Measurements from ENCODE around the gene FER.
"Not testable (repeated sequence)": the region's sequence is repeated elsewhere in the genome, so short reads cannot be mapped to it uniquely, and the experiment has no call there.

The FER gene

DNA sequence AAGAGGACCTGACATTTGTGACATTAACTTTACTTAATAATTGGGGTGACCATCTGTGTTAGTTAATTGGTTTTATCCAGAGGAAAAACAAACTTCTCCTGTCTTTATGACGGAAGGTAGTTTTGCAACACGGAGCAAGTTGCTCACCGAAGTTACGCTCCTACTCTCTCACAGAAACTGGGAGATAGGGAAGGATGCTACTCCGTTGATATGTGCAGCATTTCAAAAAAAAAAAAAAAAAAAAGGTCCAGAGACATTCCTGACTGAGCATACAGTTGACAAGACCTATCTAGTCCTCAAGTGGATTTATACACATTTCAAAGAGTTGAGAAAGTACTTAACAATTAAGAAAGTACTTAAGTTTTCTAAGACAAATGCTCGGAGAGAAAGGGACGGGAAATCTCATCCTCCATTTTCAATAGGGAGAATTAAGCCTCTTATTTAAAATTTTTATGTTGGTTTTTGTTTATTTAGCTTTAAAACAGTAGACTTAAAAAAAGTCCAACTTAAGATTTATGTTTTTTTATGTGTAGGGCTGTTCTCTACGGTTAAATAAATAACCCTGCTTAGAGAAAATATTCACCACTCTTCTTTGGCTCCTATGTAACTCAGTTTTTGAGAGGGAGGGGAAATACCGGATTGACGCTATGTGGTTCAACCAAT lies 455 bp upstream of the FER start:
- no peak for DNase-seq (ENCODE audit: low spot score)

DNA sequence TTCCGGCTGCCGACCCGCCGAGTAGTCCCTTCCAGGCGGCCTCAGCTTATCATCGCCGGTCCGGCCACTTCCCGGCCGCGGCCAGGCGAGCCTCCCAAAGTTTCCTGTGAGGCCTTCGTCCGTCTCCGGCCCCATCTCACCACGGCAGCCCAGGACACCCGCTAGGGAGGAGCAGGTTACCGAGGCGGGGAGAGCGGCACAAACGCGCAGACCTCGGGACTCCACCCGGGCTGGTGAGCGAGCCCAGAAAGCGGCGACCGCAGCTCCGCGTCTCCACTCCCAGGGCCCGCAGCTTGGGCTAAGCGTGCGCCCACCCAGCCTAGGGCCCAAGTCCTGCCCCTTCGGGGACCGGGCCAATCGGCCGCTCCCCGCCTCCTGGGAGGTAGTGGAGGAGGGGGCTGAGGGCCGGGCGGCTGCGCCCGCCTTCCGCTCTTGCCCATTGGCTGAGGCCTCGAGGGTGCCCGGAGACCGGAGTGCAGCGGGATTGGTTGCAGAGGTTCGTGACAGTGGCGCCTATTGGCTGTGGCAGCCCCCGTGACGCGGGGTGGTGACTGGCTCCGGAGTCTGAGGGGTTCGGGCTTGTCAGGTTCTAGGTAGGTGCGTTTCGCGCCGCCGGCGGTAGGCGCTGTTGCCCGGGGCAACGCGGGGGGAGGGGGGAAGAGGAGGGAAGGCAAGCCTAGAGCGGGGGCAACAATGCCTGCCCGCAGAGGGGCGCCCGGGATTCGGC lies 867 bp downstream of the FER start:
- peak; percentile 100 for DNase-seq (ENCODE audit: low spot score)

DNA sequence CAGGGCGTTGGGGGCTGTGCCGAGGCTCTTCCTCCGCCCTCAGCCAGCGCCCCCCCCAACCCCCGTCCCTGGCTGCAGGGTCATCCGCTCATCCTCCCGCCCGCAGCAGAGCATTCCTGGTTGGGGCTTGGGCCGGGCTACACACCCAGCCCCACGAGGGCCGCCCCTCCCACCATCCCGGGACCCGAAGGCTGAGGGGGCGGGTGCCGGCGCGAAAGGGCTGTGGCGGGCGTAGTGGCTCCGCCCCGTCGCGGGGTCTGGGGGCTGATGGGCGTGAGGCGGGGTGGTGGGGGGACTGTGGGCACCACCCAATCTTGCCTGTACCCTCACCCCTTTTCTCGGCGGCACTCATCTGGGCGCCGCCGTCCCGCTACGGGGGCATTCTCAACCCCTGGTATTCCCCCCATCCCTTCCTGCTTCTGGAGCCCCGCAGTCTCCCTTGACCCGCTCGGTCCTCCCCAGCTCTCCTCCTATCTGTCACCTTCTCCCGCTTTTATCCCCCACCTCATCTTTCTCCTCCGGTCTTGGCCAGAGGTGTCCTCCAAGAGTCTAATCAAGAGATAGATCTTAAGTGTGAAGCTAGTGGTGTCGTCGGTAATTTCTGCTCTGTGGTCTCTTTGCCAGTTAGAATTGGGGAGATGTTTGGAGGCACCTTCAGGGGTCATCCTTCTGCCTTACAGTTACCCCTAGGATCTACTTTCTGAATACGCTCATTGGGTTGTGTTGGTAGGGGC lies 1.6 kb downstream of the FER start:
- no peak for DNase-seq (ENCODE audit: low spot score)

DNA sequence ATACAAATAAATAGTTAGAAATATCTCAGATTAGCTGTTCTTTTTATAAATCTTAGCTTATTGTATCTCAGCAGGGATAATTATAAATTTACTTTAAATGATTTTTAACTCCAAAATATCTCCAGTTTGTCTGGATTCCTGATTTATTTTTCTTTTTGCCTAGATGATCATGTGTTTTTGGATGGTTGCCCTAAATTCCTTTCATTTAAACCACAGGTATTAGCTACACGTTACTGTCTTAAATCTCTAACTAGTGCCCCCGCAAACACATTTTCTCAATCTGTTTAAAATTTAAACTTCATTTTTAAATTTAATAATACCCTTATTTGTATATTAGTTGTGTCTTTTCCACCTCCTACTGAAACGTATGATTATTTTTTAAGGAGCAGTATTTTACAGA lies 5.6 kb downstream of the FER start:
- no peak for DNase-seq (ENCODE audit: low spot score)

DNA sequence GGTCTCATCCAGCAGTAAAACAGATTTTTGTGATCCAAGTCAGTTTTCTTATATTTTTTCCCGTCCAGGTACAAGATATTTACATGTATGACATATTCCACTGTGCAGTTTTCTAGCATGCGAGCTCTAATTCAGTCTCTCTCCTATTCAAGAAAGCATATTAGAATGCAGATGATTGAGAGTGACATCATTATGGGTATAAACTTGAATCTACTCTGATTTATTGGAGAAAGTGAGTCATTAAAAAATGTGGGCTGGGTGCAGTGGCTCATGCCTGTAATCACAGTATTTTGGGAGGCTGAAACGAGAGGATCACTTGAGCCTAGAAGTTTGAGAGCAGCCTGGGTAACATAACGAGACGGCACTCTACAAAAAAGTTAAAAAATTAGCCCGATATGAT lies 6.2 kb downstream of the FER start:
- no peak for DNase-seq (ENCODE audit: low spot score)

DNA sequence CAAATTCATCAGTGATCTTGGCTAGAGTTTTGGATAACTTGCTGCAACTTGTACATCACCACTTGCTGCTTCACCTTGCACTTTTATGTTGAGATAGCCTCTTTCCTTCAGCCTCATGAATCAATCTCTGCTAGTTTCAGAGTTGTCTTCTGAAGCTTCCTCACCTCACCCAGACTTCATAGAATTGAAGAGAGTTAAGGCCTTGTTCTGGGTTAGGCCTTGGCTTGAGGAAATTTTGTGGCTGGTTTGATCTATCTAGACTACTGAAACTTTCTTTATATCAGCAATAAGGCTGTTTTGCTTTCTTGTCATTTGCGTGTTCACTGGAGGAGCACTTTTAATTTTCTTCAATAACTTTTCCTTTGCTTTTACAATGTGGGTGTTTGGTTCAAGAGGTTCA lies 12.8 kb downstream of the FER start:
- no peak for DNase-seq (ENCODE audit: low spot score)

DNA sequence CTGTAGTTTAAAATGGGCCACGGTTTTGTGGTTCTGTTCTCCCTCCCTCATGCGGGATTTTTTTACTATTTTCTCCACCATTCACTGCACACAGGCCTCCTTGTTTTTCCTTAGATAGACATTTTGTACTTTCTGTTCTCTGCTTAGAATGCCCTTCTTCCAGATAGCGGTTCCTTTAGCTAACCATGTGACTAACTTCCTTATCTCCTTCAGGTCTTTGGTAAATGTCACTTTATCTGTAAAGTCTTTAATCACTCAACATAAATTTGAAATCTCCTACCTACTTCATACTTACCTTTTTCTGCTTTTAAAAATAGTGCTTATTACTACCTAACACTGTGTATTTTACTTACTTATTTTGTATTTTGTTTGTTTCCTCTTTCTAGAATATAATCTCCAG lies 15.0 kb downstream of the FER start:
- DNase-seq (ENCODE audit: low spot score), result no peak

DNA sequence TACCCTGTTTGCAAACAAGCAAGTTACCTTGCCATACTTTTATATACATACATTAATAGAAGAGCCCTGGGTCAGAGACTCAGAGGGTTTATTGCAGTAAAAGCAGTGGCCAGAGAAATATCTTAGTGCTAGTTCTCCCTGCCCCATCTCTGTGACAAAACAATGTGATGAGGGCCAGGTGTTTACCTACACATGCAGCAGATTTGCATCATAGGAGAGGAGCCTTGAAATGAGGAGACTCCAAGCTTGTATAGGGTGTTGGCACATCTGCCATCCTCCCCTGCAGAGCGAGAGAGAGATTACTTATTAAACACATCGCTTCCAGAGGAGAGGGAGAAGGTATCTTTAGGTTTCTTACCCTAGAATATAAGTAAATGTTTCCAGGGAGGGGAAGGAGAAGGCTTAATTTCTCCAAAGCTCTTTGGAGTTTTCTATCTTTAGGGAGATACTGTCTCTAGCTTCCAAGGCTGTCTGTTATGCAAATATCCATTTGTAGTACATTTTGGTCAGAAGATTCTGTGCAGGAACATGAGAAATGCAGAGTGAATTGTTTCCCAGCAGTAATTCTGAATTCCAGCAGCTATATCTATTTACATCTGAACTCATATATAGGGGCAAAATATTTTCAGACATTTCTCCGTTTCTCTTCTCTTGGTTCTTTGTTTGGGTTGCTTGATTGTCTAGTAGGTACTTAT lies 15.7 kb downstream of the FER start:
- no peak for DNase-seq (ENCODE audit: low spot score)

DNA sequence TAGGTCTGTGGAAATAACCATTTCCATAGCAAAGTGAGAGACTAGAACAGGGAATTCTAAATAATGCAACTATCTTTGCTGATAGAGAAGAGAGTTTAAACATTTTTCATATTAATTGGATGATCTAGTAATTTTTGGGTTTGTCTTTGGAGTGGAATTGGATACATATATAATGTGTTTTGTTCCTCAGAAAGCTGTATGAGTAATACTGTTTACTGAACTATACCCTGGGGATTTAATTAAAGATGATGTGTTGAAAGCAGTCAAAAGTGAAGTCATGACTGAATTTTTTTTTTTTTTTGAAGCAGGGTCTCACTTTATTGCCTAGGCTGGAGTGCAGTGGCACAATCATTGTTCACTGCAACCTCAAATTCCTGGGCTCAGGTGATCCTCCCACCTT lies 17.9 kb downstream of the FER start:
- DNase-seq (ENCODE audit: low spot score), result no peak

DNA sequence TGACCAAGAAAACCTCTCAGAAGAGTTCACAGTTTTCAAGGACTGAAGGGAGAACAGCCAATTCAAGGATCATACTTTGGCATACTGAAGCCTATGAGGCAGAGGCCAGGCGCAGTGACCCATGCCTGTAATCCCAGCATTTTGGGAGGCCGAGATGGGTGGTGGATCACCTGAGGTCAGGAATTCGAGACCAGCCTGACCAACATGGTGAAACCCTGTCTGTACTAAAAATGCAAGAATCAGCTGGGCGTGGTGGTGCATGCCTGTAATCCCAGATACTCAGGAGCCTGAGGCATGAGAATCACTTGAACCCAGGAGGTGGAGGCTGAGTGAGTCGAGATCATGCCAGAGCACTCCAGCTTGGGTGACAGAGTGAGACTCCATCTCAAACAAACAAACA lies 19.2 kb downstream of the FER start:
- DNase-seq (ENCODE audit: low spot score), result not testable (repeated sequence)

DNA sequence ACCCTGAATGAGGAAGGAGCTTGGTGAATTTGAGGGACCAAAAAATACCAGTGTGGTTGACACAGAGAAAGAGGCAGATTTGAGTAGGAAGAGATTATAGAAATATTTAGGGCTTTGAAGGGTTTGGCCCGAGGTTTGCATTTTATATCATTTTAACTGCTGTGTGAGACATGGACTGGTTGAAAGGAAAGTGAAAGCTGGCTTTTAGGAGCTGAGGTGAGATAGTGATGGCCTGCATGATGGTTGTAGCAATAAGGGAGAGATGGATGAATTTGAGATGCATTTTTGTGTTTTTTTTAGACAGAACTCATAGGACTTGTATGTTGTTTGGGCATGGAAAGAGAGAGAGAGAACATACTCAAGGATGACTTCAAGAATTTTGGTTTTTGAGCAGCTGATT lies 21.7 kb downstream of the FER start:
- DNase-seq (ENCODE audit: low spot score), result no peak

DNA sequence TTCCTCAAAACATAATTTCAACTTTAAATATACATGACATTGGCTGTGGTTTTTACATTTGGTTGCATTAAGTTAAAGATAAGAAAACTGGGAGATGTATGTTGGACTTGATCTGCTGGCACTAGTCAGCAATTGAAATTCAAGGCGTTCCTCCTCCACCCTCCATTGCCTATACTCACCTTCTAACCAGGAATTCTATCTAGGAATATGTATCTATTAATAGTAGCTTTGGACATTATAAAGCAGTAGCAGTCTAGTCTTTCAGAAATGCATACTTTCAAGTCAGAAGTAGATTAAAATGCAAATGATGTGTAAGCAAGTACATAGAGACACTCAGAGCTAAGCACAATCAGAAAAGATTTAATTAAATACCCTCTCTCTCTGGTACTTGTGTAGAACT lies 24.9 kb downstream of the FER start:
- DNase-seq (ENCODE audit: low spot score), result no peak

DNA sequence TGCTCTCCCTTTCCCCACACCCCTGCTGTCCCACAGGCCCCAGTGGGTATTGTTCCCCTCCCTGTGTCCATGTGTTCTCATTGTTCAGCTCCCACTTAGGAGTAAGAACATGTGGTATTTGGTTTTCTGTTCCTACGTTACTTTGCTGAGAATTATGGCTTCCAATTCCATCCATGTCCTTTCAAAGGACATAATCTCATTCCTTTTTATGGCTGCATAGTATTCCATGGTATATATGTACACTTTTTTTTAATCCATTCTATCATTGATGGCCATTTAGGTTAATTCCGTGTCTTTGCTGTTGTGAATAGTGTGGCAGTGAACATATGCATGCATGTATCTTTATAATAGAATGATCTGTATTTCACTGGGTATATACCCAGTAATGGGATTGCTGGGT lies 25.6 kb downstream of the FER start:
- no peak for DNase-seq (ENCODE audit: low spot score)

DNA sequence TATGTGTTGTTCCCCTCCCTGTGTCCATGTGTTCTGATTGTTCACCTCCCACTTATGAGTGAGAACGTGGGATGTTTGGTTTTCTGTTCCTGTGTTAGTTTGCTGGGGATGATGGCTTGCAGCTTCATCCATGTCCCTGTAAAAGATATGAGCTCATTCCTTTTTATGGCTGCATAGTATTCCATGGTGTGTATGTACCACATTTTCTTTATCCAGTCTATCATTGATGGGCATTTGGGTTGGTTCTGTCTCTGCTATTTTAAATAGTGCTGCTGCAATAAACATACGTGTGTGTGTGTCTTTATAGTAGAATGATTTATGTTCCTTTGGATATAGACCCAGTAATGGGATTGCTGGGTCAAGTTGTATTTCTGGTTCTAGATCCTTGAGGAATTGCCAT lies 26.4 kb downstream of the FER start:
- DNase-seq (ENCODE audit: low spot score), result not testable (repeated sequence)

DNA sequence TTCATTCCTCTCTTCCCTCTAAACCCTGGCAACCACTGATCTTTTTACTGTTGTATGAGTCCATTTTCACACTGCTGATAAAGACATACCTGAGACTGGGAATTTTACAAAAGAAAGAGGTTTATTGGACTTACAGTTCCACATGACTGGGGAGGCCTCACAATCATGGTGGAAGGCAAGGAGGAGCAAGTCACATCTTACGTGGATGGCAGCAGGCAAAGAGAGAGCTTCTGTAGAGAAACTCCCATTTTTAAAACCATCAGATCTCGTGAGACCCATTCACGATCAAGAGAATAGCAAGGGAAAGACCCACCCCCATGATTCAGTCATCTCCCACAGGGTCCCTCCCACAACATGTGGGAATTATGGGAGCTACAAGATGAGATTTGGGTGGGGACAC lies 29.9 kb downstream of the FER start:
- DNase-seq (ENCODE audit: low spot score), result not testable (repeated sequence)

DNA sequence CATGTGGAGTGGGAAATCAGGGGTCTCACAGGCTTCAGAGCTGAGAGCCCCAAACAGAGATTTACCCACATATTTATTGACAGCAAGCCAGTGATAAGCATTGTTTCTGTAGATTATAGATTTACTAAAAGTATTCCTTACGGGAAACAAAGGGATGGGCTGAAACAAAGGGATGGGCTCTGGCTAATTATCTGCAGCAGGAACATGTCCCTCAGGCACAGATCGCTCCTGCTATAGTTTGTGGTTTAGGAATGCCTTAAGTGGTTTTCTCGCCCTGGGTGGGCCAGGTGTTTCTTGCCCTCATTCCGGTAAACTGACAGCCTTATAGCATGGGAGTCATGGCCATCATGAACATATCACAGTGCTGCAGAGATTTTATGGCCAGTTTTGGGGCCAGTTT lies 36.9 kb downstream of the FER start:
- not testable (repeated sequence) for DNase-seq (ENCODE audit: low spot score)

DNA sequence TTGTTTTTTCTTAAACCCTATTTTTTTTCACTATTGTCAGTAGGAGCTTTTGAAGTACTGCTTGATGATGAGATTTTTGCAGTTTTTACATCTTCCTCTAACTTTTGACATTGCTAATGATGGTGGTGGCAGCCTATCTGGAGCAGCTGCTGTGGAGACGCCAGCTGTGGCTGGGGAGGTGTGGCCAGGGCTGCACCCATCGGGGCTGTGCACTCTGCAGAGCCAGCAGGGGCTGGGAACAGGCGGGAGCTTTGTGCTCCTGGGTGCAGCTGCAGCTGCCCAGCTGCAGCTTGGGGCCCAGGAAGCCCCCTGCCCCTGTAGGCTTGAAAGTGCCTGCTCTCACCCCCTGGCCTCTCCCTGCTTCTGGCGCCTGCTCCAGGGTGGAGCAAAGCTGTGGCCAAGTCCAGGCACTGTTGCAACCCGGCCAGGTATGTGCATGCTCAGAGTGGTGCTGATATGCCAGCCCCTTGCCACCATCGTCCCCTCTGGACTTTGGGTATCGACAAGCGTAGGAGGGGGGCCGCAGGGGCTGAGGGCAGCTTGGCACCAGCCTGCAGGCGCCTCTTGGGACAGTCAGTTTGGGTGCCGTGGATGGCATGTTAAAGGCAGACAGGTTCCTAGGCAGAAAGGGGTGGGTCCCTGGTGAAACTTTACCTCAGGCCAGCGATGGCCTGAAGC lies 39.2 kb downstream of the FER start:
- no peak for DNase-seq (ENCODE audit: low spot score)

DNA sequence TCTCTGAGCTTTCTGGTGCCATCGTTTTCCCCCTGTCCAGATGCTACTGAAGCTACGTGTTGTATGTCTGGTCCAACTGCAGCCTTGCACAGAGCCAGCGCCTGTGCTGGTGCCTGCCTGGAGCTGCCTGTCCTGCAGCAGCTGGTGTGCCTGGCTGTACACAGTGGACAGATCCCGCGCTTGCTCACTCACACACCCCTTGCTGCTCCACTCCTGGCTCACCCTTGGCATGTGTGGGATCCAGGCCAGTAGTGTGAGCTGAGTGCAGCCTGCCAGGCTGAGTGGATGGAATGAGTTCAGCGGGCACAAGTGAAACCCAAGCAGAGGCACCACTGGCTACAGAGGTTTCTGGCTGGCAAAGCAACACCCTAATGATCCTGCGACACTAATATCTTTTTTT lies 40.4 kb downstream of the FER start:
- DNase-seq (ENCODE audit: low spot score), result no peak

DNA sequence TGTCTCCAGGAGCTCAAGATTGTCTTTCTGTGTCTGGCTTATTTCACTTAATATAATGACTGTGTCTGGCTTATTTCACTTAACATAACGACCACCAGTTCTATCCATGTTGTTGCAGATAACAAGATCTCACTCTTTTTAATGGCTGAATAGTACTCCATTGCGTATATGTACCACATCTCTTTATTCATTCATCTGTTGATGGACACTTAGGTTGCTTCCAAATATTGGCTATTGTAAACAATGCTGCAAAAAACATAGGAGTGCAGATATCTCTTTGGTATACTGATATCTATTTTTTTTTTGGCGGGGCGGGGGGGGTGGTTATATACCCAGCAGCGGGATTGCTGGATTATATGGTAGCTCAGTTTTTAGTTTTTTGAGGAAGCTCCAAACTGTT lies 45.5 kb downstream of the FER start:
- DNase-seq (ENCODE audit: low spot score), result no peak

DNA sequence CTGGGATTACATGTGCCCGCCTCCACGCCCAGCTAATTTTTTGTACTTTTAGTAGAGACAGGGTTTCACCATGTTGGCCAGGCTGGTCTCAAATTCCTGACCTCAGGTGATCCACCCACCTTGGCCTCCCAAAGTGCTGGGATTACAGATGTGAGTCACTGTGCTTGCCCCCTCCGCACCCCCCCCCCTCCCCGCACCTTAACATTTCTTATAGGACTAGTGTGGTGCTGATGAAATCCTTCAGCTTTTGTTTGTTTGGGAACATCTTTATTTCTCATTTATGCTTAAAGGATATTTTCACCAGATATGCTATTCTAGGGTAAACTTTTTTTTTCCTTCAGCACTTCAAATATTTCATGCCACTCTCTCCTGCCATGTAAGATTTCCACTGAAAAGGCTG lies 46.7 kb downstream of the FER start:
- DNase-seq (ENCODE audit: low spot score), result not testable (repeated sequence)

DNA sequence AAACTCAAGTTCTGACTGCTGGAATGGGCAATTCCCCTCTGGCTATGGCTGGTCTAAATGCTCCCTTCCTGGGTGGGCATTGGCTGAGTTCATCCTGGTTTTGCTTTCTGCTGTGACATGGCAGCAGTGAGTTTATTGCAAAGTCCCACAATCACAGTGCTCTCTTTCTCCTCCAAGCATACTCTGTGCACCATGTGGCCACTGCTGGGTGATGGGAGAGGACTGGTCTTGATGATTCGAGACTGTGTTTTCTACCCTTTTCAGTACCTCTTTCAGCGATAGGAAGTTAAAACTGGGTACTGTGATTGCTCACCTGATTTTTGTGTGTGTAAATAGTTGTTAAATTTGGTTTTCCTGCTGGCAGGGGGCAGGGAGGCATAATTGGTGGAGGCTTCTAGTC lies 49.7 kb downstream of the FER start:
- no peak for DNase-seq (ENCODE audit: low spot score)

DNA sequence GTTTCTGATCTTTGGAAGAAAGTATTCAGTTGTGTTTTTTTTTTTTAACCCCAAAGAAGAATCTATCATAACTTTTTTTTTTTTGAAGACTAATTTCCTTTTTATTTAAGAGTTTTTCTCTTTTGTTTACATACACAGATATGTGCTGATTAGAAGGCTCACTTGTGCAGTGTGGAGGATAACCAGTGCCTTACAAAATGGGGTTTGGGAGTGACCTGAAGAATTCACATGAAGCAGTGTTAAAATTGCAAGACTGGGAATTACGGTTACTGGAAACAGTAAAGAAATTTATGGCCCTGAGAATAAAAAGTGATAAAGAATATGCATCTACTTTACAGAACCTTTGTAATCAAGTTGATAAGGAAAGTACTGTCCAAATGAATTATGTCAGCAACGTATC lies 50.3 kb downstream of the FER start:
- DNase-seq (ENCODE audit: low spot score), result no peak

Measured in ecto neural progenitor cell (in vitro differentiated cells).